Stimulated activated naive CD4-positive, alpha-beta T cell (primary cell): Measurements from ENCODE around the gene CRYBA1.

Source experiments
- DNase-seq, 6 experiments: peaks; one replicate each; lab custom pipeline; 2025; lab: John Stamatoyannopoulos, UW

CRYBA1 gene

GRCh38 chr17:29283496-29283895 is 36.8 kb downstream of the CRYBA1 start:
- DNase-seq = no peak

DNA sequence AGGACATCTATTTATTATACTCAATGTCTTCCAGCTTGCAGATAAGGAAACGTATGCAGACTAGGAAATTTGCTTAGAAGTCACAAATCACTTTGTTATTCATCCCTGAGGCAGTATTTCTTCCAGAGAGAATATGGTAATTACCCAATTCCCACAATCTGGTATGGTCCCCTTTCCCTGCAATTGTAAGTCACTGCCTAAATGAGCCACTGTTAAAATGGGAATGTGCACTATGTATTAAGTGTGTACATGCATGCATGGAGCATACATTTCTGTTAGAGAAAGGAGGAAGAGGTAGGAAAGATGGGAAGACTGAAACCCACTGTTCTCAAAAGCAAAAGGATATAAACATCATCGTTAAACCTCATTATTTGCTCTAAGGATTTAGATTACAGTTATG is 37.3 kb downstream of the CRYBA1 start:
- no peak for DNase-seq

DNA sequence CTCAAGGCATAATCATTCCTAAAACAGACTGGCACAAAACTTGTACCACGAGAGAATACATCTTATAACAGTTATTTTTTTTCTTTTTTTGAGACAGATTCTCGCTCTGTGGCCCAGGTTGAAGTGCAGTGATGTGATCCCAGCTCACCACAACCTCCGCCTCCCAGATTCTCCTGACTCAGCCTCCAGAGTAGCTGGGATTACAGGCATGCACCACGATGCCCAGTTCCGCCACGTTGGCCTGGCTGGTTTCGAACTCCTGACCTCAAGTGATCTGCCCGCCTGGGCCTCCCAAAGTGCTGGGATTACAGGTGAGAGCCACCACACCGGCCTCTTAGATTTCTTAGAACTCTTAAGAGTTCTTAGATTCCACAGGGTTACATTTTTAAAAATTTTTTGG is 43.2 kb downstream of the CRYBA1 start:
- no peak for DNase-seq

- DNase-seq = peak in 3 of 6 experiments; percentile 37 to 69 (median 60)
Observed at GRCh38 chr17:29291163-29291752, 44.6 kb downstream of the CRYBA1 start.

GRCh38 chr17:29292071-29292991 is 45.7 kb downstream of the CRYBA1 start:
- peak; percentile 29 to 55 (median 48) for DNase-seq

DNA sequence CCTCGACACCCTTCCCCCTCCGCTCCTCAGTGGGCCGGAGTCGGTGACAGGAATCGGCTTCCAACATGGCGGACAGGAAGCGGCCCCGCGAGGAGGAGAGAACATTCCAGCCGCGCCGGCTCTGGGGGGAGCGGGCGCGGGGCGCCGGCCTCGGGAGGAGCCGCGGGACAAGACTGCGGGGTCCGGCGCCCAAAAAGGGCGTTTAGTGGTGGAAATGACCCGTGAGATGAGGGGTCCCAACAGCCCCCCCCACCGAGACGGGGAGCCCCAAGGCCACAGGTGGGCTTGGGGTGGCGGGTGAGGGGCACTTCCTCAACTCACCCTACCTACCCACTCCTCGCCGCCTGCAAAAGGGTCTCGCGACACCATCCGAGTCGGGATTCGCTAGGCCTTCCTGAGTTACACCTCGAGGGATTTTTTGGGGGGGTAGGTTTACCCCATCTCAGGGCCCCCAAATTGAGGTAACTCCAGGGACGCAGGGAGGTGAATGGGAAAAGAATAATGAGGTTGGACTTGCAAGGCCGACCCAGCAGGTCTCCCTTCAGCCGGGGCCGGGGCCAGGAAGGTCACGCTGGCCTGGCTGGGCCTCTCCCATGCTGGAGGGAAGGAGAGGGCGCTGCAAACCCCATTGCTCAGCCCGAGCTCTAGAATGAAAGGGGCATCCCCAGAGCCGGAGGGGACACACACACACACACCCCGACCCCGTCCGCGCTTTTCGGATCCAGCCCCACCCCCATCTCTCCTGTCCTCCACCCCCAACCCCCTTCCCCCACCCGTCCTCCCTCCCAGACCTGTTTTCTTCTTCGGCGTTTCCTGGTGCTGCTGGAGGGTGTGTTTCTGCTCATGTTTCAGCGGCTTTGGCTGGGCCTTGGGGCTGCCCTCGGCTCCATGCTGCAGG is 46.6 kb downstream of the CRYBA1 start:
- peak; percentile 26 to 69 (median 60) for DNase-seq

DNA sequence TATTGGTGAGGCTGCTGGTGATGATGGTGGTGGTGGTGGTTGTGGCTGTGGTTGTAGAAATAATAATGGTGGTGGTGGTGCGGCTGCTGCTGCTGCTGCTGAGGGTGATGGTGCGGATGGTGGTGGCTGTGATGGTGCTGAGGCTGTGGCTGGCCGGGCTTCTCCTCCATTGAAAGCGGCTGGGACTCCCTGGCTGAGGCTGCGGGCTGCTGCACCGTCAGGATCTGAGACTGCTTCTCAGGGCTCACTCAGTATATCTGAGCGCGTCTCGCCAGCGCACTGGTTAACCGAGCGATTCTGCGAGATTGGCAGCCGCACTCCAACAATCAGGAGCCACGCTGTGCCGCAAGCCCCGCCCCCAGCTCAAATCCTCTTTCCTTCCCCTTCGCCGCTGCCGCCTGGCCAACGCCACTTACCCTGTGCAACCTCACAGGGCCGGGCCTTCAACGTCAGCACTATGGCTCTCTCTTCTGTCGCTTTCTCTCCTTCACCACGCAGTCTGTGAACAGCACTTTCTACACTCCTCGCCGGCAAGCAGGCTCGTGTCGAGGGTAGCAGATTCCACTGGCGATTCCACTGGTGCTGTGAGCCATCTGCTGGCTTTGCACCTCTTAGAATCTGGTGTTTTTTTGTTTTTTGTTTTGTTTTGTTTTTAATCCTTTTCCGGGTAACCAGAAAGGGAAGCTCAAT is 47.4 kb downstream of the CRYBA1 start, which contains the start of gene NUFIP2:
Gene NUFIP2 (minus strand): TSS at position 259 of the 690 bp plus-strand sequence. CDS start 89 bp downstream, at position 170.
- DNase-seq = peak; percentile 95 to 99 (median 98)

GRCh38 chr17:29294580-29294900 is 47.9 kb downstream of the CRYBA1 start:
- no peak for DNase-seq

- no peak for DNase-seq
Observed at GRCh38 chr17:29295420-29295819, 48.8 kb downstream of the CRYBA1 start.

DNA sequence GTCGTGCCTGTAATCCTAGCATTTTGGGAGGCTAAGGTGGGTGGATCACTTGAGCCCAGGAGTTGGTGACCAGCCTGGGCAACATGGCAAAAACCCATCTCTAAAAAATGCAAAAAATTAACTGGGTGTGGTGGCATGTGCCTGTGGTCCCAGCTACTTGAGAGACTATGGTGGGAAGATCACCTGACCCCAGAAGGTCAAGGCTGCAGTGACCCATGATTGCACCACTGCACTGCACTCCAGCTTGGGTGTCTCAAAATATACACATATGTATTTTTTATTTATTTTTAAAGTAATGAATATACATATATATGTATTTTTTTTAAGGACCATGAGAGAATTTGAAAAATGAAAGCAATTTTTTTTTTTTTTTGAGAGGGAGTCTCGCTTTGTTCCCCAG is 52.4 kb downstream of the CRYBA1 start:
- DNase-seq = no peak

- no peak for DNase-seq
Observed at GRCh38 chr17:29303386-29303785, 56.7 kb downstream of the CRYBA1 start.
